NCI-H524 (cell line): ENCODE data around the gene FLOT1.
"Not testable (repeated sequence)": the region's sequence is repeated elsewhere in the genome, so short reads cannot be mapped to it uniquely, and the experiment has no call there.

Source experiments
- DNase-seq, 2 experiments: peaks; one replicate each; lab custom pipeline; 2025; lab: John Stamatoyannopoulos, UW

The FLOT1 gene

GRCh38 chr6:30723159-30723842, 19.2 kb downstream of the FLOT1 start:
- DNase-seq, result not testable (repeated sequence)

GRCh38 chr6:30722280-30723112, 20.0 kb downstream of the FLOT1 start:
- peak; percentile 49 to 76 for DNase-seq

GRCh38 chr6:30722025-30722279, 20.5 kb downstream of the FLOT1 start:
- not testable (repeated sequence) for DNase-seq

GRCh38 chr6:30721198-30722024, 21.1 kb downstream of the FLOT1 start:
- DNase-seq, result peak; percentile 56 to 85

- peak; percentile 41 to 71 for DNase-seq
These were observed 21.7 kb downstream of the FLOT1 start for GRCh38 chr6:30720738-30721197.

- peak; percentile 92 to 97 for DNase-seq
These were observed 22.4 kb downstream of the FLOT1 start, which contains the start of gene TUBB for GRCh38 chr6:30719791-30720737. TUBB (plus strand) TSS chr6:30720352; CDS start chr6:30720507, 155 bp downstream.

GRCh38 chr6:30719356-30719755, 23.1 kb downstream of the FLOT1 start:
- DNase-seq, result peak in 1 of 2 experiments; percentile 42

- DNase-seq, result not testable (repeated sequence)
These were observed 24.4 kb downstream of the FLOT1 start for GRCh38 chr6:30717845-30718720.

- peak; percentile 100 for DNase-seq
These were observed 25.2 kb downstream of the FLOT1 start, which contains the start of gene MDC1 for GRCh38 chr6:30717129-30717844. MDC1 (minus strand) TSS chr6:30717281; CDS start chr6:30715175, 2,106 bp downstream.

GRCh38 chr6:30716879-30717128, 25.7 kb downstream of the FLOT1 start:
- DNase-seq, result no peak

GRCh38 chr6:30714263-30714662, 28.2 kb downstream of the FLOT1 start:
- DNase-seq, result no peak

- DNase-seq, result no peak
These were observed 30.0 kb downstream of the FLOT1 start for GRCh38 chr6:30712441-30712945.

- no peak for DNase-seq
These were observed 30.6 kb downstream of the FLOT1 start for GRCh38 chr6:30711758-30712380.

- DNase-seq, result no peak
These were observed 33.2 kb downstream of the FLOT1 start for GRCh38 chr6:30709101-30709868.

GRCh38 chr6:30707281-30707850, 35.1 kb downstream of the FLOT1 start:
- no peak for DNase-seq

- no peak for DNase-seq
These were observed 36.9 kb downstream of the FLOT1 start for GRCh38 chr6:30705620-30706019.

GRCh38 chr6:30703821-30704220, 38.7 kb downstream of the FLOT1 start:
- DNase-seq, result no peak

- no peak for DNase-seq
These were observed 39.5 kb downstream of the FLOT1 start for GRCh38 chr6:30703011-30703410.
